Ramos (cell line): ENCODE measurements around the gene DENND10.
"Not testable (repeated sequence)": the region's sequence is repeated elsewhere in the genome, so short reads cannot be mapped to it uniquely, and the experiment has no call there.

ENCODE experiments used
- in situ Hi-C: fragments of 300-500 bp; cut with MboI; formaldehyde crosslinking; loops from one replicate; pipeline ENCODE4 v1.14.3; 2022; ENCODE audit warnings: low sequenced_read_pairs; ENCODE audit not compliant: unreplicated experiment

DENND10 gene

DNA sequence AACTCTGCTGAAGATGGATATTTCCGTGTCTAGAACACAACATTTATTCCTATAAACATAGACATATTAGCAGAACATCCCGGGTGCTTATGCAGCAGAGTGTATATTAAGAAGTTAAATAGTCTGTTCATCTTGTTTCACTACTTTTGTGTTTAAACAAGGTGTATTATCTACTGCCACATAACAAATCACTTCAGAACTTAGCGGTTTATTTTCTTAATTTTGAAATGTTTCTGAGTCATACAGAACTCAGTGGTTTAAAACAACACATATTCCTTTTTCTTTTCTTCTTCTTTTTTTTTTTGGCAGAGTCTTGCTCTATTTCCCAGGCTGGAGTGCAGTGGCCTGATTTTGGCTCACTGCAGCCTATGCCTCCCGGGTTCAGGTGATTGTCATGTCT is 25.8 kb downstream of the DENND10 start:
- in situ Hi-C loops, result no loop called here

DNA sequence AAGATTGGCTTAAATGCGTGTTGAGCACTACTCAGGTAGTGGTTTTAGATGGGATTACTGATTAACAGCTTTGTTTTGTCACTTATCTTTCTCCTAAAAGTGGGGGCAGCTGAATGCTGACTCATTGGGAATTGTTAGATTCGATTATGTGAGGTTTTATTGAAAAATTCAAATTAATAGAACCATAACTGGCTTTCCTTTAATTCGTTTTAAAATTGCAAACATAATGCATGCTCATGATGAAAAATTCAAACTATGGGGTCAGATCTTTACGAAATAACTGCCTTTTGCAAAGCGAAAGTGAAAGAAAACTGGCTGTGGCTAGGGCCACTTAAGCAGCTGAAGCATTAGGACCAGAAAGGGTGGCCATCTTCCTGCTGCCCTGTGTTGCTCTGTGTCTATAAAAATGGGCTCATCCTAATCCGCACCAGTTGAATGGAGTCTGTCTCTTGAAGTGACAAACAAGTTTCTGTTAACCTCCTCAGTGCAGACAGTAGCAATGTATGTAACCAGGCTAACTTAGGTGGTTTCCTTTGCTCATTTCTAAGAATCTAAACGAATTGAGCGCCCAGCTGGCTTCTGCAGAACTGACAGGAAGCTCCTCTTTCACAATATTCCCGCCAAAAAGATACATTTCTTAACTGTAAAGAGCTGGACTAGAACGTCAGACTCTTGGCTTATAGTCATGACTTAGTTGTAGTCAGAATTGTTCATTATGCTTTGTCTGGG is 27.8 kb downstream of the DENND10 start:
- in situ Hi-C loops, result no loop called here

- in situ Hi-C loops, result no loop called here
Observed at GRCh38 chr10:119132521-119133345, 28.8 kb downstream of the DENND10 start.

DNA sequence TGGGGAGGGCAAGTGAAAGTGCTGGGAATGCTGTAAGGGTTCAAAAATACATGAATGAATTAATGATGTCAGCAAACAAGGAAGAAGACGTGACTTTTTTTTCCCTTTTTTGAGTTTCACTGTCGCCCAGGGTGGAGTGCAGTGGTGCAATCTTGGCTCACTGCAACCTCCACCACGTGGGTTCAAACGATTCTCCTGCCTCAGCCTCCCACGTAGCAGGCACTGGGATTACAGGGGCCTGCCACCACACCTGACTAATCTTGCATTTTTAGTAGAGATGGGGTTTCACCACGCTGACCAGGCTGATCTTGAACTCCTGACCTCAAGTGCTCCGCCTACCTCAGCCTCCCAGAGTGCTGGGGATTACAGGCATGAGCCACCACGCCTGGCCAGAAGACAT is 30.0 kb downstream of the DENND10 start:
- in situ Hi-C loops, result no loop called here

GRCh38 chr10:119135513-119135881 is 31.6 kb downstream of the DENND10 start:
- in situ Hi-C loops, result no loop called here

DNA sequence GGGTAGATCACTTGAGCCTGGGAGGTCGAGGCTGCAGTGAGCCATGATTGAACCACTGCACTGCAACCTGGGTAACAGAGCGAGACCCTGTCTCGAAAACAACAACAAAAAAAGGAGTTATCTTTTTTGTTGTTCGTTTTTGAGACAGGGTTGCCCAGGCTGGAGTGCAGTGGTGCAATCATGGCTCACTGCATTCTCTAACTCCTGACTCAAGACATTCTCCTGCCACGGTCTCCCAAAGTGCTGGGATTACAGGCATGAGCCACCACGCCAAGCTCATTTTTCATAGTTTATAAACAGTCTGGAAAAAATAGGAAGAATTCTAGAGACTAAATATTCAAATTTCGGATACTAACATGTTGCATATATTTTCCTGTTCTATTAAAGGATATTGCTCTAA is 32.2 kb downstream of the DENND10 start:
- in situ Hi-C loops, result no loop called here

GRCh38 chr10:119137878-119138277 is 34.0 kb downstream of the DENND10 start:
- in situ Hi-C loops, result not testable (repeated sequence)

DNA sequence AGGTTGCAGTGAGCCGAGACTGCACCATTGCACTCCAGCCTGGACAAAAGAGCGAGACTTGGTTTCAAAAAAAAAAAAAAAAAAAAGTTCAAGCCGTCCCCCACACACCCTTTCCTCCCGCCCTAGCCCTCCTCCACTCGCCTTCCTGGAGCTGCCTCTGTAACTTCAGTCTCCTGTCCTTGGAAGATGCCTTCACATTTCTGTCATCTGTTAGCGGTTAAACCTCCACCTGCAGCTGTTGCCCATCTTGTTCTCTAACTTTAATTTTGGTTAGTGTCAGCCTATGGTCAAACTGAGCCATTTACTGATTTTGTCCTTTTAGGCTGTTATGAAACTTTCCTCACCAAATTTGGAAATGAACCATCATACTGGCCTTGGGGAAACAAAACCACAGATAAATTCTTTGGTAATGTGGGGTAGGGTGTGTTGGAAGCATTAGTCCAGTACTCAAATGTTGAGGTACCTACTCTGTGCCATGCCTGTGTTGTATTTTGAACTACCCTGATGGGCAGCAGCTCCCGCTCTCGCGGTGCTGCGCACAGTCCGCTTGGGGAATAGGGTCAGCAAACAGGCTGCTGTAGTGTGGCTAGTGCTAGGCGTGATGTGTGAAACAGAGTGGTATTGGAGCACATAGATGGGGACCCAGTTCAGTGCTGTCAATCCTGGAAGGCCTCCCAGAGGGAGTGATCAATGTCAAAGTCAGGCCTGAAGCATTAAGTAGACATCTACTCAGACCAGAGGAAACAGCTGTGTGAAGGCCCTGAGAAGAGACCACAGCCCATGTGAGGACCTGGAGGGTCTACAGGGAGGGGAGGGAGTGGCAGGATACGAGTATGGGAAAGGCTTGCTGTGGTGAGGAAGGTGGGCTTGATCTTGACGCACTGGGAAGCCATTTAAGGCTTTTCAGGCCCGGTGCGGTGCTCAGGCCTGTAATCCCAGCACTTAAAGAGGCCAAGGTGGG is 34.7 kb downstream of the DENND10 start:
- in situ Hi-C loops, result no loop called here

DNA sequence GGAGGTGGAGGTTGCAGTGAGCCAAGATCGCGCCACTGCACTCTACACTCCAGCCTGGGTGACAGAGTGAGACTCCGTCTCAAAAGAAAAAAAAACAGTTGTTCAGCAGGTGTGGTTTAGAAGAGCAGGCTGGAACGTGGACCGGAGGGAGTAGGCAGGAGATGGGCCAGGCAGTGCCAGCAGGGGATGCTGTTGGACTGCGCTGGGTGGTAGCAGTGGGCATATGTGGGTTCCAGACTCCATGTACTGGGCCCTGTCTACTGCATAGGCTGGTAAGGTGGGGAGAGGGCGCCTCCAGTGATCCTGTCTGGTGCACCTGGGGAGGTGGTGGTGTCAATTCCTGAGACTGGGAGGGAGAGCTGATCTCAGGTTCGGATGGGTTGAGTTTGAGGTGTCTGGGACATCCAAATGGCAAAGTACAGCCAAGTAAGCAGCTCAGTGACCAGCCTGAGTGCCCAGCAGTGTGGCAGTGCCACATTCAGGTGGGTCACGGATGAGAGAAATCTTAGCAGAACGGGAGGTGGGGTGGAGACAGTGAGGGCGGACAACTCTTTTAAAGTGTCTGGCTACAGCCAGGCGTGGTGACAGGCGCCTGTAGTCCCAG is 35.7 kb downstream of the DENND10 start:
- in situ Hi-C loops, result no loop called here

- in situ Hi-C loops, result no loop called here
Observed at GRCh38 chr10:119140603-119141245, 36.8 kb downstream of the DENND10 start.

- in situ Hi-C loops, result no loop called here
Observed at GRCh38 chr10:119143657-119144056, 39.7 kb downstream of the DENND10 start.

DNA sequence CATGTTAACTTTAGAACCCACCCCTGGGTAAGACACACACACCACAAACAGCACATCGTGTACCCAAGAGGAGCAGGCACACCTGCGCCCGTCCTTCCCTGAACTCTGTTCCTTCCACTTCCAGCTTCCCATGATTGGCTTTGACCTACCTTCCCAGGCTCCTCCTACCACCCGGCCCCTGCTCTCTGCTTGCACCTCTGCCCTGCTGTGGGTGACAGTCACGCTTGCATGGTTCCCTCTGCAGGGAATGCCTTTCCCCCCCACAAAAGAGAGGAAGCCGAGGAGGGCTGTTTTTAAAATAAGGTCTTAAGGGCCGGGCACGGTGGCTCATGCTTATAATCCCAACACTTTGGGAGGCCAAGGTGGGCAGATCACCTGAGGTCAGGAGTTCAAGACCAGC is 45.2 kb downstream of the DENND10 start:
- in situ Hi-C loops, result no loop called here

DNA sequence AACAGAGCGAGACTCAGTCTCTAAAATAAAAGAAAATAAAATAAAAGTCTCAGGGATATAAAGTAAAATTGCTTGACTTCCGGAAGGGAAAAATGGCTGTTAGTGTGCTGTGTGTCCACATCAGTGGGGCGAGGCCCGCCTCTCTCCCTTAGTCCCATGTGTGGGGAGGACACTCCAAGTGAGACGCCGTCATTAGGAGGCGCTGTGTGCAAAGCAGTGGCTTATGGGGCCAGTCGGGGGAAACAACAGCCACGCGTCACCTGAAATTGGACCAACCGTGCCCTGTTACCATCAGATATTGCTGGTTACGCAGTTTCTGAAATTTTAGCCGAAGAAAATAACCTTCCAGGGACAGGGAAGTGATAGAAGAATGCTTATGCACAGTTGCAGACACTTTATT is 45.8 kb downstream of the DENND10 start:
- in situ Hi-C loops, result loop anchor here (25.0 kb wide), 1 partner anchor 387 kb away; the partner anchor contains the start of gene CACUL1

- in situ Hi-C loops, result loop anchor here (25.0 kb wide), 1 partner anchor 389 kb away; the partner anchor contains the start of gene CACUL1
Observed at GRCh38 chr10:119151601-119152000, 47.7 kb downstream of the DENND10 start.

- in situ Hi-C loops, result loop anchor here (25.0 kb wide), 1 partner anchor 391 kb away; the partner anchor contains the start of gene CACUL1
Observed at GRCh38 chr10:119153041-119153440, 49.1 kb downstream of the DENND10 start.

DNA sequence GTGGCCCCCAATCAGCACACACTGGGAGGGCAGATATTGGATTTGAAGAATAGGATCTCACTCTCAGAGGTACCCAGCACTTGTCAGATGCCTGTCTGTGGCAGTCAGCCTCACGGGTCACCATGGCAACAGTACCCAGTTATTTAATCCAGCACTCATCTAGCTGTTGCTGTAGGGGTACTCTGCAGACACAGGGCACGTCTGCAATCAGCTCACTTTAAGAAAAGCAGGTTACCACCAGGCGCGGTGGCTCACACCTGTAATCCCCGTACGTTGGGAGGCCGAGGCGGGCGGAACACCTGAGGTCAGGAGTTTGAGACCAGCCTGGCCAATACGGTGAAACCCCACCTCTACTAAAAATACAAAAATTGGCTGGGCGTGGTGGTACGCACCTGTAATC is 49.7 kb downstream of the DENND10 start:
- in situ Hi-C loops, result loop anchor here (25.0 kb wide), 1 partner anchor 391 kb away; the partner anchor contains the start of gene CACUL1

GRCh38 chr10:119159332-119159731 is 55.4 kb downstream of the DENND10 start:
- in situ Hi-C loops, result loop anchor here (25.0 kb wide), 1 partner anchor 397 kb away; the partner anchor contains the start of gene CACUL1

DNA sequence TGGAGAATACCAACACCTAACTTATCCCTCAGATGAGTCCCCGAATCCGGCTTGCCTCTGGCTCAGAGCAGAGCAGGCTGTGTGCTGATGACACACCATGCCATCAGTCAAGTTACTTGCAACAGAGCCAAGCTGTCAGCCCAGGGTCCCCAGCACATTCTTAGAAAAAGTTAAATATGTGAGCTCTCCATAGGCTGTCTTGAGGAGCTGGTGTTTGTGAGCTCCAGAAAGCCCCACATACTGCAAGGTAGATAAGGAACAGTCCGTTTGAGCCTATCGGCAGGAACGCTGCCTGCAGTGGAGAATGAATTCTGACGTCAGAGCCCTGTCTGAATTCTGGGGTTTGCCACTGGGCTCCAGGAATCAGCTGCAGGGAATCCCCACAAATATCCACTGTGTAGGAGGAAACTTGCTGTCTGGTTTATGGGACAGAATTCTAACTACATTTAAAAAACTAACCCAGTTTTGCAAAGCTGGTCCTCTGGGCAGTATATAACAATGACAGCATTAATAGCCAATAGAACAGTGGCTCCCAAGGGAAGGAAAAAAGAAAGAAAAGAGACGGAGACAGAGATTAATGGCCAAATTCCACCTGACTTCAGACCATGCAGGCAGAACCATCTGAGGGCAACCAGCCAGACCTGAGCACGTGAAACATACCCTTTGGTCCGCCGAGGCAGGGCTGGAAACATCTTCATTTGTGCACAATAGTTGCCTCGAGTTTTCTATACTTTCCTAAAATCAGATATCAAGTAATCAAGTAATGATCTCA is 58.0 kb downstream of the DENND10 start:
- in situ Hi-C loops, result loop anchor here (25.0 kb wide), 1 partner anchor 400 kb away; the partner anchor contains the start of gene CACUL1
